RWPE2 (cell line): ENCODE measurements around the gene GPR143.

Experiments
- ATAC-seq: fragments of 200-7000 bp; cut with Tn5 transposase; 3 replicates; pipeline ENCODE4 v1.9.1; 2021; ENCODE audit warnings: low read depth
- DNase-seq: peaks from one replicate; pipeline ENCODE4 v3.0.0-alpha.2; 2020; ENCODE audit warnings: low spot score
- H3K27ac ChIP-seq: fragments of 450-650 bp; 2 replicates; pipeline ENCODE4 v1.5.1; 2017; ENCODE audit warnings: mild to moderate bottlenecking; ENCODE audit not compliant: poor library complexity, severe bottlenecking
- H3K27me3 ChIP-seq: fragments of 250-450 bp; sonication (Bioruptor Pico); 2 replicates; pipeline ENCODE4 v1.5.1; 2021; ENCODE audit warnings: mild to moderate bottlenecking, moderate library complexity; ENCODE audit not compliant: insufficient read depth, poor library complexity, severe bottlenecking
- H3K36me3 ChIP-seq: fragments of 250-450 bp; sonication (Bioruptor Pico); 2 replicates; pipeline ENCODE4 v1.5.1; 2020; ENCODE audit warnings: low read depth, mild to moderate bottlenecking, moderate library complexity
- H3K4me1 ChIP-seq: fragments of 250-450 bp; sonication (Bioruptor Pico); 2 replicates; pipeline ENCODE4 v1.5.1; 2021; ENCODE audit warnings: mild to moderate bottlenecking, moderate library complexity; ENCODE audit not compliant: insufficient read depth, poor library complexity, severe bottlenecking
- H3K4me3 ChIP-seq: fragments of 250-450 bp; sonication (Bioruptor Pico); 2 replicates; pipeline ENCODE4 v1.5.1; 2021; ENCODE audit warnings: mild to moderate bottlenecking, moderate library complexity; ENCODE audit not compliant: severe bottlenecking
- H3K9me3 ChIP-seq: fragments of 250-450 bp; sonication (Bioruptor Pico); 2 replicates; pipeline ENCODE4 v1.5.1; 2021; ENCODE audit warnings: mild to moderate bottlenecking, moderate library complexity; ENCODE audit not compliant: severe bottlenecking
- CTCF ChIP-seq: fragments of 450-650 bp; IDR thresholded peaks from one replicate; pipeline ENCODE4 v1.5.1; 2017; ENCODE audit warnings: mild to moderate bottlenecking, moderate library complexity; ENCODE audit not compliant: poor library complexity, severe bottlenecking

The GPR143 gene

GRCh38 chrX:9729171-9729885 lies 36.3 kb downstream of the GPR143 start:
- Histone ChIP-seq H3K4me3 (no peak overlapping the region), H3K27ac (no peak overlapping the region), H3K27me3 (no peaks in the 10 kb centered on the region), H3K36me3 (no peaks in the 10 kb centered on the region), H3K4me1 (no peaks in the 10 kb centered on the region), H3K9me3 (no peaks in the 10 kb centered on the region)
- ATAC-seq (no peak), DNase-seq (no peak)
- TF ChIP-seq CTCF = no peak

- no peak for TF ChIP-seq CTCF
- no peak for DNase-seq
- Histone ChIP-seq H3K36me3 (no peaks in the 10 kb centered on the region), H3K4me3 (no peak overlapping the region), H3K4me1 (no peaks in the 10 kb centered on the region), H3K9me3 (no peaks in the 10 kb centered on the region), H3K27ac (no peak overlapping the region), H3K27me3 (no peaks in the 10 kb centered on the region)
- no peak for ATAC-seq
These were observed 37.4 kb downstream of the GPR143 start for GRCh38 chrX:9728261-9728660.

- Histone ChIP-seq H3K4me1 (no peaks in the 10 kb centered on the region), H3K9me3 (no peaks in the 10 kb centered on the region), H3K36me3 (no peaks in the 10 kb centered on the region), H3K27me3 (no peaks in the 10 kb centered on the region), H3K4me3 (no peak overlapping the region), H3K27ac (no peak overlapping the region)
- DNase-seq = no peak
- ATAC-seq = no peak
- TF ChIP-seq CTCF = no peak
These were observed 40.9 kb downstream of the GPR143 start for GRCh38 chrX:9724711-9725110.

- DNase-seq = no peak
- no peak for ATAC-seq
- Histone ChIP-seq H3K4me3 (no peak overlapping the region), H3K4me1 (no peaks in the 10 kb centered on the region), H3K36me3 (no peaks in the 10 kb centered on the region), H3K27me3 (no peaks in the 10 kb centered on the region), H3K27ac (no peak overlapping the region), H3K9me3 (no peaks in the 10 kb centered on the region)
- TF ChIP-seq CTCF = no peak
These were observed 48.3 kb downstream of the GPR143 start for GRCh38 chrX:9717376-9717775.

- H3K4me3 ChIP-seq = no peak overlapping the region
- H3K4me1 ChIP-seq = no peaks in the 10 kb centered on the region
- no peaks in the 10 kb centered on the region for H3K27me3 ChIP-seq
- DNase-seq (no peak), ATAC-seq (no peak)
- peaks cover 6% of the 10 kb centered on the region for H3K36me3 ChIP-seq
- no peak for TF ChIP-seq CTCF
- no peak overlapping the region for H3K27ac ChIP-seq
- no peaks in the 10 kb centered on the region for H3K9me3 ChIP-seq
These were observed 55.3 kb downstream of the GPR143 start for GRCh38 chrX:9710332-9710731.
